ENCODE results near the gene NTNG1. TPM values are rescaled to one million over a fixed set of nuclear protein-coding genes. Genes with fewer than 3 reads are reported as not detected.

Gene NTNG1
- total and polyA plus RNA-seq, 12 donors = 0.13 to 4.6 (median 2.8) TPM; not detected in 2

DNA sequence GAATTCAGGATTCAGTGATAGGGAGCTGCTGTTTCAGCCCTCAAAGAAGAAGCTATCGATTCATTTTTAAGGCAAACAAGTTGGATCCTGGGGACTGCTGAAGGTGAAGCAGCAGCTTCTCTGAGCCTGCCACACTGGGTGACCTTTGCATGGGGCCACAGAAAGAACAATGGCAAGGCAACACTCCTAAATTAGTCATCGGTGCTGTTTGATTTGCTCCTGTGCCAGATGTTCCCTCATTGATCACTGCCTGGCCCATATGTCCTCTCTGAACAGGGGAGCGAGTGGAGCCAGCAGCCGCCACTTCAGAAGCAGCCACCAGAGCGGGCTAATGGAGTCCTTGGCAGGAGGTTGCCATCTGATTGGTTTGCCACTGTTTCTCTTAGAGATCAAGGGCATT lies 391.5 kb downstream of the NTNG1 start:
- H3K27me3 ChIP-seq = no peaks in the 10 kb centered on the region
- no peak for DNase-seq
- no peaks in the 10 kb centered on the region for H3K9me3 ChIP-seq (replicated peaks in 1 of 3)
- no peaks in the 10 kb centered on the region for H3K36me3 ChIP-seq (replicated peaks in 1 of 2)
- WGBS, 4 donors = 44 to 67% (median 54%) methylated on average over 1 to 5 of the region's 5 CpGs
- H3K4me1 ChIP-seq (replicated peaks in 1 of 2) = no peaks in the 10 kb centered on the region
- no peak overlapping the region for H3K4me3 ChIP-seq
- no peak for TF ChIP-seq POLR2A (IDR thresholded peaks at IDR 0.05)
- TF ChIP-seq, protein P1, sequence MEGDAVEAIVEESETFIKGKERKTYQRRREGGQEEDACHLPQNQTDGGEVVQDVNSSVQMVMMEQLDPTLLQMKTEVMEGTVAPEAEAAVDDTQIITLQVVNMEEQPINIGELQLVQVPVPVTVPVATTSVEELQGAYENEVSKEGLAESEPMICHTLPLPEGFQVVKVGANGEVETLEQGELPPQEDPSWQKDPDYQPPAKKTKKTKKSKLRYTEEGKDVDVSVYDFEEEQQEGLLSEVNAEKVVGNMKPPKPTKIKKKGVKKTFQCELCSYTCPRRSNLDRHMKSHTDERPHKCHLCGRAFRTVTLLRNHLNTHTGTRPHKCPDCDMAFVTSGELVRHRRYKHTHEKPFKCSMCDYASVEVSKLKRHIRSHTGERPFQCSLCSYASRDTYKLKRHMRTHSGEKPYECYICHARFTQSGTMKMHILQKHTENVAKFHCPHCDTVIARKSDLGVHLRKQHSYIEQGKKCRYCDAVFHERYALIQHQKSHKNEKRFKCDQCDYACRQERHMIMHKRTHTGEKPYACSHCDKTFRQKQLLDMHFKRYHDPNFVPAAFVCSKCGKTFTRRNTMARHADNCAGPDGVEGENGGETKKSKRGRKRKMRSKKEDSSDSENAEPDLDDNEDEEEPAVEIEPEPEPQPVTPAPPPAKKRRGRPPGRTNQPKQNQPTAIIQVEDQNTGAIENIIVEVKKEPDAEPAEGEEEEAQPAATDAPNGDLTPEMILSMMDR (IDR thresholded peaks at IDR 0.05) = no peak
- intact Hi-C loops (cut with DNase I) = no loop called here
- H3K27ac ChIP-seq = no peak overlapping the region

Small RNA genes lying within 50 kb of the gene (small RNA-seq; reads per million reads assigned to genes)
- 0 to 0.08 reads per million in 2 donors for gene AC114491.1

Other genes with a start within 250 kb of the NTNG1 start
- gene PRMT6, start 84.4 kb upstream of the NTNG1 start, total RNA-seq = 10 to 100 TPM; 15.3 to 30.4 (median 20.6) TPM
- gene PRMT6, start 84.4 kb upstream of the NTNG1 start, polyA plus RNA-seq = 10 to 100 TPM in 1 of 3 donors, 1 to 10 TPM in 2; 9.0 to 14.4 (median 9.7) TPM